ENCODE data around the gene GPR146.

Gene GPR146

GRCh38 chr7:1022356-1022755 is 22.0 kb upstream of the GPR146 start:
- DNase-seq (ENCODE audit: low spot score): no peak
- no peak for TF ChIP-seq CTCF (IDR thresholded peaks at IDR 0.05; ENCODE audit: extremely low read depth, insufficient read depth, missing control alignments)
- in situ Hi-C loops (cut with MboI; ENCODE audit: low pct_unique_long_range_greater_than_20kb, low sequenced_read_pairs, unreplicated experiment): no loop called here

GRCh38 chr7:1022801-1023465 is 21.4 kb upstream of the GPR146 start:
- no peak for DNase-seq (ENCODE audit: low spot score)
- in situ Hi-C loops (cut with MboI; ENCODE audit: low pct_unique_long_range_greater_than_20kb, low sequenced_read_pairs, unreplicated experiment): no loop called here
- no peak for TF ChIP-seq CTCF (IDR thresholded peaks at IDR 0.05; ENCODE audit: extremely low read depth, insufficient read depth, missing control alignments)

- no peak for TF ChIP-seq CTCF (IDR thresholded peaks at IDR 0.05; ENCODE audit: extremely low read depth, insufficient read depth, missing control alignments)
- in situ Hi-C loops (cut with MboI; ENCODE audit: low pct_unique_long_range_greater_than_20kb, low sequenced_read_pairs, unreplicated experiment): no loop called here
- DNase-seq (ENCODE audit: low spot score): peak; percentile 94
Measured at GRCh38 chr7:1024331-1024841, 20.0 kb upstream of the GPR146 start.

GRCh38 chr7:1024876-1025742 is 19.2 kb upstream of the GPR146 start:
- no peak for TF ChIP-seq CTCF (IDR thresholded peaks at IDR 0.05; ENCODE audit: extremely low read depth, insufficient read depth, missing control alignments)
- DNase-seq (ENCODE audit: low spot score): no peak
- in situ Hi-C loops (cut with MboI; ENCODE audit: low pct_unique_long_range_greater_than_20kb, low sequenced_read_pairs, unreplicated experiment): no loop called here

- DNase-seq (ENCODE audit: low spot score): no peak
- no peak for TF ChIP-seq CTCF (IDR thresholded peaks at IDR 0.05; ENCODE audit: extremely low read depth, insufficient read depth, missing control alignments)
- in situ Hi-C loops (cut with MboI; ENCODE audit: low pct_unique_long_range_greater_than_20kb, low sequenced_read_pairs, unreplicated experiment): no loop called here
Measured at GRCh38 chr7:1025743-1026581, 18.4 kb upstream of the GPR146 start.

- in situ Hi-C loops (cut with MboI; ENCODE audit: low pct_unique_long_range_greater_than_20kb, low sequenced_read_pairs, unreplicated experiment): no loop called here
- no peak for TF ChIP-seq CTCF (IDR thresholded peaks at IDR 0.05; ENCODE audit: extremely low read depth, insufficient read depth, missing control alignments)
- peak; percentile 75 for DNase-seq (ENCODE audit: low spot score)
Measured at GRCh38 chr7:1026721-1027161, 17.6 kb upstream of the GPR146 start.

Measured in GM13977 (cell line).